Cortex of kidney (tissue), 1 donor: Measurements from ENCODE around the gene KCNG2.

Experiments
- DNase-seq: peaks from one replicate; lab custom pipeline; 2025; lab: John Stamatoyannopoulos, UW

Gene KCNG2

GRCh38 chr18:79942786-79943607 is 145.3 kb downstream of the KCNG2 start:
- no peak for DNase-seq

DNA sequence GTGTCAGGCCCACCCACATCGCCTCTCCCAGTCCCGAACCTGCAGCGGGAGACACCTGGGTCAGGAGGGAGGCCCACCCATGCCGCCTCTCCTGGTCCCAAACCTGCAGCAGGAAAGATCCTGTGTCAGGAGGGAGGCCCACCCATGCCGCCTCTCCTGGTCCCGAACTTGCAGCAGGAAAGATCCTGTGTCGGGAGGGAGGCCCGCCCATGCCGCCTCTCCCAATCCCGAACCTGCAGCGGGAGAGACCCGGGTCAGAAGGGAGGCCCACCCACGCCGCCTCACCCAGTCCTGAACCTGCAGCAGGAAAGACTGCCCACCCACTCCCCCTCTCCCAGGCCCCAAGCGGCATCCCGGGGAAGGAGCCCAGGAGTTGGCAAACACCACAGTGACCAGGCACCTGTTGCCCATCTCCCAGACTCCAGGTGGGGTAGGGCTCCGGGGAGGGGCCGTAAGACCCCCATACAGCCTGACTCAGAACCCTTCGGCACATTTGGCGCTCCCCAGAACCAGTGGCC is 145.9 kb downstream of the KCNG2 start:
- no peak for DNase-seq

- DNase-seq = no peak
These were observed 146.5 kb downstream of the KCNG2 start for GRCh38 chr18:79944126-79944731.

DNA sequence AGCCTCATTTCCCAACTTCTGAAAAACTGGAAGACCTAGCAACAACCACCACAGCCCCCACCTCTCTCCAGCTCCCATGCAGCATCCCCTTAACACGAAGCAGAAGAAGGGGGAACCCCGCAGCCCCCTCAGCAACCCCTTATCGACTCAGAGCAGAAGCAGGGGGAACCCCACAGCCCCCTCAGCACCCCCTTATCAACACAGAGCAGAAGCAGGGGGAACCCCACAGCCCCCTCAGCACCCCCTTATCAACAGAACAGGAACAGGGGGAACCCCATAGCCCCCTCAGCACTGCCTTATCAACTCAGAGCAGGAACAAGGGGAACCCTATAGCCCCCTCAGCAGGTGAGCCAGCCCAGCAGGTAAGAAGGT is 147.0 kb downstream of the KCNG2 start:
- DNase-seq = no peak

DNA sequence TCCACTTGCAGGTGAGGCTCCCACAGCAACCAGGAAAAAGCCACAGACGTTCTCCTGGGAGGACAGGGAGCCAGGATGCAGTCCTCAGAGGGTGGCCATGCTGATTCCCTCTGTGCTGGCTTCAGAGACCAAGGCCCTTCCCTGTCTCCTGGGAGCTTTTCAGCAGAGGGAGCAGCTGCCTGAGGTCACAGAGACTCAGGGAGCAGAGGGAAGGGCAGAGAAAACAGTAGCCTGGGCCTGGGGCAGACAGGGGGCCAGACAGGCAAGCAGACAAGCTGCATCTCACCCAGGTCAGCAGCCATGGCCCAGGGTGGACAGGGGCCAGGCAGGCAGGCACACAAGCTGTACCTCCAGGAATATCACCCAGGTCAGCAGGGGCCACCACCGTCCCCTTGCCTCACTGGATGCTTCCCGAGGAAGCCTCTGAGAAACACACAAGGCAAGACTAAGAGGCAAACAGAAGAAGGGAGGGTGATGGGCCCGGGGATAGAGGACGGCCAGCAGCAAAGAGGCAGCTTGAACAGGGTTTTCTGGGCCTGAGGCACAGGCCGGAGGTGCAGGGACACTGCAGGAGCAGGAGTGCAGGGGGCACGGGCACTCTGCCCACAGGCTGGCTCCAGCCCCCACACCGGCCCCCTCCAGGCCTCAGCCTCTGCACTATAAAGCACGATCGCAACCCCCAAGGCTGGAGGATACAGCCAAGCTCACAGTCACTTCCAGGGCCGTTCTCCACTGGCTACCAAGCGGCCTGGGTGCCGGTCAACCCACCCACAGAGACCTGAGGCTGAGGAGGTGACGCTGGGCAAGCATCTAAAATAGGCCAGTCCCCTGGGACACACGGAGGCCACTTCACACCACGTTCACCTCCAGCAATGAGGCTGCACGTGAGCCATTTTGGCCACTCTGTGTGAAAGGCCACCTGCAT is 147.6 kb downstream of the KCNG2 start:
- DNase-seq = no peak

DNA sequence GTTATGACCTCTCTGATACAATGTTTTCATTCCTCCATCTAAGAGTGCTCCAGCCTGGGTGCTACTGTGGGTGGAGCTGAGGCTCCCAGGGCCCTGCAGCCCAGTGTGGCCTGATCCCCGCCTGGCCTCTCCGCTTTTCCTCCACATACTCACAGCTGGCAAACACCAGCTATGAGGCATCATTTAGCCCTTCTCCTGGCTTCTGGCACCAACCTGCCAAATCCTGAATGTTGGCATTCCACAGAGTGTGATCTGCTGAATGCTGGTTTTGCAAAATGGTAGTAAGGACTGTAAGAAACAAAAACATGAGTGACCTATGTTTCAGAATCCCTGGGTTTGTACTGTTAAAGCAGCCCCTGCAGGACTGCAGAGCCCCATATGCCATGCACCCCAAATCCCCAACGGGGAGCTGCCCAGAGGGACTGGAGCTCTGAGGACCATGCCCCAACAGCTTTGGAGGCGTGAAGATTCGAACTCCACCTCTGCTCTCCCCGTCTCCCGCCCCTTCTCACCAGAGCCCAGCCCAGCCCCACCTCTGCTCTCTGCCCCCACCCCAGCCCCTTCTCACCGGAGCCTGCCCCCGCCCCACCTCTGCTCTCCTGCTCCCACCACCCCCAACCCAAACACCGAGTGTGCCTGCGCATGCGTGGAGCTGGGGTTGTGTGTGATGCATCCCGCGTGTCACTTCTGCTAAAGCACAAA is 149.5 kb downstream of the KCNG2 start:
- DNase-seq = no peak

DNA sequence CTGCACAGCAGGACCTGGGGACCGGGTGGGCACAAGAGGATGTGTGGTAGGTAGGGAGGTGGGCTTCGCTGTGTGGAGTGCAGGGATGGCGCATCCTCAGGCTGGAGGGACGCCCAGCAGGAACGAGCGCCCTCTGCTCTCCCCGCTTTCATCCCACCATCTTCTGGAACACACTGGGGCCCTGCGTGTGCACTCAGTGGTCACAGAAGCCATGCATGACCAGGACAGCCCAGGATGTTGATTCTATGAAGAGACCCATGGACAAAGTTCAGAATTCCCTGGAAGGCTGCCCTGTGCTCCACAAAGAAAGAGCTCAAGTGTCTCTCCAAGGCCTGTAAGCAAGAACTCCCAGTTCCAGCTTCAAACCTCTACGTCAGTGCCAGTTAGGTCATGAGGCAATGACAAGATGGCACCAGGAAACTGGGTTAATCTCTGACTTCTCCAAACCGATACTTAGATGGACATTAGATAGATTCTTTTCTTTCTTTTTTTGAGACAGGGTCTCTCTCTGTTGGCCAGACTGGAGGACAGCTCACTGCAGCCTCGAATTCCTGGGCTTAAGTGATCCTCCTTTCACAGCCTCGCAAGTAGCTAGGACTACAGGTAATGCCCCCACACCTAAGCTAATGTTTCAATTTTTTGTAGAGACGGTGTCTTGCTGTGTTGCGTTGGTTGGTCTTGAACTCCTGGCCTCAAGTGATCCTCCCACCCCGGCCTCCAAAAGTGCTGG is 150.3 kb downstream of the KCNG2 start:
- no peak for DNase-seq

- no peak for DNase-seq
These were observed 151.1 kb downstream of the KCNG2 start for GRCh38 chr18:79948719-79949411.
